ENCODE data around the gene GTSF1L.

Gene GTSF1L

GRCh38 chr20:43752561-43753301 is 25.9 kb upstream of the GTSF1L start:
- H2AFZ ChIP-seq (ENCODE audit: low read depth, low read length, severe bottlenecking) = no peak overlapping the region
- no peaks in the 10 kb centered on the region for H3K27me3 ChIP-seq (ENCODE audit: low read length)
- no peak overlapping the region for H3K27ac ChIP-seq (ENCODE audit: low read depth, low read length)
- H3F3A ChIP-seq (ENCODE audit: insufficient read depth) = no peaks in the 10 kb centered on the region
- H3K79me2 ChIP-seq (ENCODE audit: insufficient read depth, low read length) = no peaks in the 10 kb centered on the region
- TF ChIP-seq, protein P1, sequence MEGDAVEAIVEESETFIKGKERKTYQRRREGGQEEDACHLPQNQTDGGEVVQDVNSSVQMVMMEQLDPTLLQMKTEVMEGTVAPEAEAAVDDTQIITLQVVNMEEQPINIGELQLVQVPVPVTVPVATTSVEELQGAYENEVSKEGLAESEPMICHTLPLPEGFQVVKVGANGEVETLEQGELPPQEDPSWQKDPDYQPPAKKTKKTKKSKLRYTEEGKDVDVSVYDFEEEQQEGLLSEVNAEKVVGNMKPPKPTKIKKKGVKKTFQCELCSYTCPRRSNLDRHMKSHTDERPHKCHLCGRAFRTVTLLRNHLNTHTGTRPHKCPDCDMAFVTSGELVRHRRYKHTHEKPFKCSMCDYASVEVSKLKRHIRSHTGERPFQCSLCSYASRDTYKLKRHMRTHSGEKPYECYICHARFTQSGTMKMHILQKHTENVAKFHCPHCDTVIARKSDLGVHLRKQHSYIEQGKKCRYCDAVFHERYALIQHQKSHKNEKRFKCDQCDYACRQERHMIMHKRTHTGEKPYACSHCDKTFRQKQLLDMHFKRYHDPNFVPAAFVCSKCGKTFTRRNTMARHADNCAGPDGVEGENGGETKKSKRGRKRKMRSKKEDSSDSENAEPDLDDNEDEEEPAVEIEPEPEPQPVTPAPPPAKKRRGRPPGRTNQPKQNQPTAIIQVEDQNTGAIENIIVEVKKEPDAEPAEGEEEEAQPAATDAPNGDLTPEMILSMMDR (IDR thresholded peaks at IDR 0.05; ENCODE audit: insufficient read depth, low read length, poor library complexity, severe bottlenecking) = no peak
- TF ChIP-seq EZH2phosphoT487 (conservative IDR thresholded peaks at IDR 0.05; ENCODE audit: low read length) = no peak
- H3K9me2 ChIP-seq (replicated peaks; ENCODE audit: insufficient read depth, low read length) = no peaks in the 10 kb centered on the region
- H3K4me2 ChIP-seq (ENCODE audit: low read depth, low read length, poor library complexity, severe bottlenecking) = no peak overlapping the region
- no peaks in the 10 kb centered on the region for H4K20me1 ChIP-seq (ENCODE audit: low read depth, low read length)
- no peak overlapping the region for H3K4me3 ChIP-seq (ENCODE audit: insufficient read depth, low read length, poor library complexity, severe bottlenecking)
- no peaks in the 10 kb centered on the region for H3K36me3 ChIP-seq (ENCODE audit: low read length)
- no peak overlapping the region for H3K9ac ChIP-seq (ENCODE audit: low read length)
- no peaks in the 10 kb centered on the region for H3K9me3 ChIP-seq (ENCODE audit: insufficient read depth, low read length)

DNA sequence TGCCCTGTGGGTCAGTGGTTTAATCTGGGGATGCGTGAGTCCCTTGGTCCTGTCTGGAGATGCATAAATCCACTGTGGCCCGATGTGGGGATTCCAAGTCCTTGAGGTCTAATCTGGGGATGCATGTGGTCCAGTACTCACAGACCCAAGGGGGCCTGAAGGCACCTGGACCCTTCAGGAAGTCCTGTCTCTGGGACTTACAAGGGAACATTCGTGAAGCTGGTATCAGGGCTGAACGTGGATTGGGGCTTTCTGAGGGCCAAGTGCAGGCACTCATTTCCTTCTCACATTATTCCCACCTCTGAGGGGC is 25.2 kb upstream of the GTSF1L start:
- no peak overlapping the region for H3K9ac ChIP-seq (ENCODE audit: low read length)
- H3K27ac ChIP-seq (ENCODE audit: low read depth, low read length) = no peak overlapping the region
- H3K4me2 ChIP-seq (ENCODE audit: low read depth, low read length, poor library complexity, severe bottlenecking) = peak overlapping the region; percentile 32

DNA sequence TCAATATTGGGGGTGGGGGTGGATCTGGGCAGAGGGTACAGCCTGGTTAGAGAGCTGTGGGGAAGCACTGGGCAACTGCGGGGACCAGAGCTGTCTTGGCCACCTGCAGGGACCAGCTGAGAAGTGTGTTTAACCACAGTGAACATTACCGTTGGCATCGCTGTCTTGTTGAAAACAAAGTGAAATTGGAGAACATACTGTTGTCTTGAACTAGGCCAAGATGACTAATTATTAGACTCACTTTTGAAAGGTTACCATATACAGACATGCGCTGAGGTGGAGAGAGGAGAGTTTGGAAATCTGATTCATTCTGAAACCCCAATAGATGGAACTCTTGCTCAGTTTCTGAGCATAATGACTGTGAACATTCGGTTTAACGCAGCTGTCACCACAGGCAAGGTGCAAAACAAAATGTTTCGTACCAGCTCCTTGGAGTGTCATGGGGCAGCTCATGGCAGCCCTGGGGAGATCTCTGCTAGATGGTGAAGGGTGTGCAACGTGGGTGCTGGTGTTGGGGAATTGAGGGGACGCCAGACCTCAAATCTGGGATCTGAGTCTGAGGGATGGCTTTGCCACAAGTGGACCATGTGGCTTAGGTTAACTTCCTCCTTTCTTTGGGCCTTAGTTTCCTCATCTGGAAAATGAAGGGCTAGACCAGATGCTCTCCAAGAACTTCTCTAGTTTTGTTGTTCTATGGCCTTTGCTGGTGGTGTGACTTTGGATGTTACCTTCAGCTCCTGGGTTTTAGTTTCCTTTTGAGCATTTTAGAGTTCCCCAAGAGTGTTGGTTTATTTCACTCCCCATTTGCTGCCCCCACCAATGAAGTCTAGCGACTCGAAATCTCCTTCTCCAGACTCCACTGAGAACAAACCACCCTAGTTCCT is 24.6 kb upstream of the GTSF1L start:
- Histone ChIP-seq H3K9ac (ENCODE audit: low read length) (no peak overlapping the region), H3K27me3 (ENCODE audit: low read length) (no peaks in the 10 kb centered on the region), H3F3A (ENCODE audit: insufficient read depth) (no peaks in the 10 kb centered on the region), H3K9me3 (ENCODE audit: insufficient read depth, low read length) (no peaks in the 10 kb centered on the region), H3K79me2 (ENCODE audit: insufficient read depth, low read length) (no peaks in the 10 kb centered on the region), H4K20me1 (ENCODE audit: low read depth, low read length) (no peaks in the 10 kb centered on the region), H3K27ac (ENCODE audit: low read depth, low read length) (peak overlapping the region; percentile 47), H3K4me3 (ENCODE audit: insufficient read depth, low read length, poor library complexity, severe bottlenecking) (no peak overlapping the region), H3K4me2 (ENCODE audit: low read depth, low read length, poor library complexity, severe bottlenecking) (peak overlapping the region; percentile 32), H2AFZ (ENCODE audit: low read depth, low read length, severe bottlenecking) (no peak overlapping the region), H3K36me3 (ENCODE audit: low read length) (no peaks in the 10 kb centered on the region), H3K9me2 (replicated peaks; ENCODE audit: insufficient read depth, low read length) (no peaks in the 10 kb centered on the region)
- TF ChIP-seq, protein P1 (IDR thresholded peaks at IDR 0.05; ENCODE audit: insufficient read depth, low read length, poor library complexity, severe bottlenecking) = no peak
- no peak for TF ChIP-seq EZH2phosphoT487 (conservative IDR thresholded peaks at IDR 0.05; ENCODE audit: low read length)

More for the DNA sequence above, 25.2 kb upstream of the GTSF1L start:
- Histone ChIP-seq H3K9me3 (ENCODE audit: insufficient read depth, low read length) (no peaks in the 10 kb centered on the region), H2AFZ (ENCODE audit: low read depth, low read length, severe bottlenecking) (no peak overlapping the region), H3F3A (ENCODE audit: insufficient read depth) (no peaks in the 10 kb centered on the region), H3K79me2 (ENCODE audit: insufficient read depth, low read length) (no peaks in the 10 kb centered on the region), H4K20me1 (ENCODE audit: low read depth, low read length) (no peaks in the 10 kb centered on the region), H3K9me2 (replicated peaks; ENCODE audit: insufficient read depth, low read length) (no peaks in the 10 kb centered on the region), H3K27me3 (ENCODE audit: low read length) (no peaks in the 10 kb centered on the region), H3K4me3 (ENCODE audit: insufficient read depth, low read length, poor library complexity, severe bottlenecking) (no peak overlapping the region), H3K36me3 (ENCODE audit: low read length) (no peaks in the 10 kb centered on the region)
- TF ChIP-seq, protein P1 (IDR thresholded peaks at IDR 0.05; ENCODE audit: insufficient read depth, low read length, poor library complexity, severe bottlenecking) = no peak
- no peak for TF ChIP-seq EZH2phosphoT487 (conservative IDR thresholded peaks at IDR 0.05; ENCODE audit: low read length)
